ENCODE data around the gene FDXR.

The FDXR gene

DNA sequence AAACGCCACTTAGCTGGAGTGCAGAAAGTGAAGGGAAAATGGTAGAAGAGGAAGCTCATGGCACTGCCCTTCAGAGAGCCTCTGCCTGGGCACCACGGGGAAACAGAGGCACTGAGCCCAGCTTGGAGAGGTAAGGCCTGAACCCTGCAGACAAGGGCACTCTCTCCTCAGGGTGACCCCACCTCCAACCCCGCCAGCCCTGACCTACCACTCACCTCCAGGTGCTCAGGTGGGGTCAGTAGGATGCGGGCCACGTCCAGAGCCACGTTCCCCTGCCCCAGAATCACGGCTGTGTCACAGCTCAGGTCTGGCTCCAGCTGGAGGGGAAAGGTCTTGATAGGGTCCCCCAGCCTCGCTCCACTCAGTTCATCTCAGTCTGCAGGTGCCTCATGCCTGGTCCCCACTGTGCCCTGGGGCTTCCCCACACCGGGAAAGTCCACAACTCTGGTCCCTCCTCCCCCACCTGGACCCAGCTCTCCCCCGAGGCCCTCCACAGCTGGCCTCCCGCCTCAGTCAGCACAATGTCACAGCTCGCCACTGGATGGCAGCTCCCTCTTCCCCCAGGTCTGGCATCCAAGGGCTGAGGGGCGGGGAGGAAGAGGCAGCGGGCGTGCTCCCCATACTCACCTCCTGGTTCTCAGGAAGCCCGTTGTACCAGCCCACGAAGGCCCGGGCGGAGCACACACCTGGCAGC is 7.1 kb downstream of the FDXR start:
- H3K27ac ChIP-seq (ENCODE audit: poor library complexity, severe bottlenecking): no peak overlapping the region
- no peak for ATAC-seq (ENCODE audit: low read depth)

DNA sequence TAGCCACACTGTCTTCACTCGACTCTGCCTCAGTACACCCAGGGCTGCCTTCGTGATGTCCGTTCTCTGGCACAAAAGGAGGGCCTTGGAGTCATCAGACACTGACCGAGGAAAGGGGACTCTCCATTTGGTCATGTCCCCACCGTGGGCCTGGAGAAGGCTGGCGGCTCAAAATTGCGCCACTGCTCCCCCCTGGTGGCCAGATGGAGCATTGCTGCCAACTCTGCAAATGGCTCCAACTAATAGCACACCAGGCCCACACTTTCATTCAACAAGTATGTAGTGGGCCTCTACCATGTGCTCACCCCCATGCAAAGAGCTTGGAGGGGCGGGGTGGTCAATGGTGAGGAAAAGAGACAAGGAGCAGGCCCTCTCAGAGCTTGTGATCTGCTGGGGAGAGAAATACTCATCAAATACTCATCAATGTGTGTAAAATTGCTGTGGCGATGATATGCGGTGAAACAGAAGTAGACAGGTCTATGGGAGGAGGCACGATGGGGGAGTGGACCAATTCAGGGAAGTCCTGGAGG is 7.9 kb downstream of the FDXR start:
- Histone ChIP-seq H3K4me1 (ENCODE audit: insufficient read depth, poor library complexity, severe bottlenecking) (no peaks in the 10 kb centered on the region), H3K36me3 (ENCODE audit: low read depth) (0 out of 2 replicates have a peak, but pooled peaks cover 3% of the 10 kb centered on the region), H3K27ac (ENCODE audit: poor library complexity, severe bottlenecking) (no peak overlapping the region)

More for the DNA sequence above, 7.1 kb downstream of the FDXR start:
- no peaks in the 10 kb centered on the region for H3K9me3 ChIP-seq (ENCODE audit: severe bottlenecking)
- DNase-seq (ENCODE audit: low spot score): peak; percentile 65
- TF ChIP-seq, protein P1, sequence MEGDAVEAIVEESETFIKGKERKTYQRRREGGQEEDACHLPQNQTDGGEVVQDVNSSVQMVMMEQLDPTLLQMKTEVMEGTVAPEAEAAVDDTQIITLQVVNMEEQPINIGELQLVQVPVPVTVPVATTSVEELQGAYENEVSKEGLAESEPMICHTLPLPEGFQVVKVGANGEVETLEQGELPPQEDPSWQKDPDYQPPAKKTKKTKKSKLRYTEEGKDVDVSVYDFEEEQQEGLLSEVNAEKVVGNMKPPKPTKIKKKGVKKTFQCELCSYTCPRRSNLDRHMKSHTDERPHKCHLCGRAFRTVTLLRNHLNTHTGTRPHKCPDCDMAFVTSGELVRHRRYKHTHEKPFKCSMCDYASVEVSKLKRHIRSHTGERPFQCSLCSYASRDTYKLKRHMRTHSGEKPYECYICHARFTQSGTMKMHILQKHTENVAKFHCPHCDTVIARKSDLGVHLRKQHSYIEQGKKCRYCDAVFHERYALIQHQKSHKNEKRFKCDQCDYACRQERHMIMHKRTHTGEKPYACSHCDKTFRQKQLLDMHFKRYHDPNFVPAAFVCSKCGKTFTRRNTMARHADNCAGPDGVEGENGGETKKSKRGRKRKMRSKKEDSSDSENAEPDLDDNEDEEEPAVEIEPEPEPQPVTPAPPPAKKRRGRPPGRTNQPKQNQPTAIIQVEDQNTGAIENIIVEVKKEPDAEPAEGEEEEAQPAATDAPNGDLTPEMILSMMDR (IDR thresholded peaks at IDR 0.05; ENCODE audit: poor library complexity, severe bottlenecking): no peak
- 0 out of 2 replicates have a peak, but pooled peaks cover 3% of the 10 kb centered on the region for H3K36me3 ChIP-seq (ENCODE audit: low read depth)
- no peak overlapping the region for H3K4me3 ChIP-seq (ENCODE audit: severe bottlenecking)
- H3K27me3 ChIP-seq (ENCODE audit: insufficient read depth, poor library complexity, severe bottlenecking): peaks cover 18% of the 10 kb centered on the region
- H3K4me1 ChIP-seq (ENCODE audit: insufficient read depth, poor library complexity, severe bottlenecking): no peaks in the 10 kb centered on the region

DNA sequence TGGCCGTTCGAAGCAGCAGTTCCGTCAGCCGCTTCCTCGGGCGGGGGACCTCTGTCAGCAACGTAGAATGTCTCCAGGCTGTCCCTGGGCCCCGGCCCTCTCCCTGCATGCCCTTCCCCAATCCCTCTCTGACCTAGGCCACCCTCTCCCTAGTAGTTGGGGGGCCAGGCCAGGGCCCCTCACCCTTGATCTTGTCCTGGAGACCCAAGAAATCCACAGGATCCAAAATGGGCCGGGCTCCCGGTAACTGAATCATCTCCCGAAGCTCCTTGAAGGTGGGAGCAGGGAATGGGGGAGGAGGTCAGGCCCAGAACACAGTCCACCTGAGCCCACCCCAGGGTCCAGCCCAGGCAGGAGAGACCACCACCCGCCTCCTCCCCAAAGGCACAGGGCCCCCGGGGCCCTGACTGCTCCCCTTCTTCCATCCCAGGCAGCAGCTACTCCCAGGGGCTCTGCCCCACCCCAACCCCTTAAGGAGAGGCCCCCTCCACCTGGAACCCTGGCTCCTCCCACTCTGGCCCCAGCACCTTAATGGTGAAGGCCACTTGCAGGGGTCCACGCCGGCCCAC is 8.4 kb downstream of the FDXR start:
- no peak overlapping the region for H3K4me3 ChIP-seq (ENCODE audit: severe bottlenecking)
- ATAC-seq (ENCODE audit: low read depth) (no peak), DNase-seq (ENCODE audit: low spot score) (no peak)
- H3K27ac ChIP-seq (ENCODE audit: poor library complexity, severe bottlenecking): no peak overlapping the region
- H3K36me3 ChIP-seq (ENCODE audit: low read depth): 0 out of 2 replicates have a peak, but pooled peaks cover 3% of the 10 kb centered on the region
- H3K4me1 ChIP-seq (ENCODE audit: insufficient read depth, poor library complexity, severe bottlenecking): no peaks in the 10 kb centered on the region
- TF ChIP-seq, protein P1 (IDR thresholded peaks at IDR 0.05; ENCODE audit: poor library complexity, severe bottlenecking): no peak
- H3K27me3 ChIP-seq (ENCODE audit: insufficient read depth, poor library complexity, severe bottlenecking): peaks cover 29% of the 10 kb centered on the region
- H3K9me3 ChIP-seq (ENCODE audit: severe bottlenecking): no peaks in the 10 kb centered on the region

More for the DNA sequence above, 7.9 kb downstream of the FDXR start:
- Histone ChIP-seq H3K4me3 (ENCODE audit: severe bottlenecking) (no peak overlapping the region), H3K27me3 (ENCODE audit: insufficient read depth, poor library complexity, severe bottlenecking) (peaks cover 25% of the 10 kb centered on the region), H3K9me3 (ENCODE audit: severe bottlenecking) (no peaks in the 10 kb centered on the region)
- no peak for DNase-seq (ENCODE audit: low spot score)
- peak; percentile 40; the same call in 2 of the 3 replicates for ATAC-seq (ENCODE audit: low read depth)
- TF ChIP-seq, protein P1 (IDR thresholded peaks at IDR 0.05; ENCODE audit: poor library complexity, severe bottlenecking): peak; percentile 90

DNA sequence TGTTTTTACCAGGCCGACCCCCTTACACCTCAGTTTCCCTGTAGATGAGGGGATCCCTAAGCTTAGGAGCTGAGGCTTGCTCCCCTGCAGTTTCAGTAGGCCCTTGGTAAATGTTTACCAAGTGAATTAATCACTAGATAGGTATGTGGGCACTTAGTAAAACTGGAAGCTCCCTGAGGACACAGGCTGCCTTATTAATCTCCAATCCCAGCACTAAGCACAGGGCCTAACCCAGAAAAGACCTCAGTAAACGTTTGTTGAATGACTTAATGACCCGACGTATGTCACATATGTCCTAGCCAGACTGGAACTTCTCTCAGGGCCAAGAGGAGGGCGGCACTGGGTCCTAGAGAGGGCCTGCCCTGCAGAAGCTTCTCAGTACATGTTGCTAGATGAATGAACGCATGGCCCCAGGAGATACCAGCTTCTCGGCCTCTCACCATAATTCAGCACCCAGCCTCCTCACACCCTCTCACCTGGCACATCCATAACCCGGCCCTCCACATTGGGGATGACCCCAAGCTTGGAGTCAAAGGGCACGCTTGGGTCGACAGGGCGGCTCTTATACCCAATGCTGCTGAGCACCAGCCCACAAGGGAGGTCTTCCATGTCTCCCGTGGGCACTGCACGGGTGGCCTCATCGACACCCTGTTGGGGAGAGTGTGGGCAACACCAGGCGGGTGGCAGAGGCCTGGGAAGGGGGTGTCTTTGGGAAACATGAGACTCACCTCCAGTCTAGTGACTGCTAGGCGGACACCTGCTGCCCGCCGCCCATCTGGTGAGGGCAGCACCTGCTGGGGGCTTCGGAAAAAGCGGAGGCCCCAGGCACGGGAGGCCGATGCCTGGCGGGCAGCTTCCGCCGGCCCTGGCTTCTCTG is 9.1 kb downstream of the FDXR start:
- Histone ChIP-seq H3K4me1 (ENCODE audit: insufficient read depth, poor library complexity, severe bottlenecking) (no peaks in the 10 kb centered on the region), H3K9me3 (ENCODE audit: severe bottlenecking) (no peaks in the 10 kb centered on the region), H3K36me3 (ENCODE audit: low read depth) (0 out of 2 replicates have a peak, but pooled peaks cover 3% of the 10 kb centered on the region), H3K4me3 (ENCODE audit: severe bottlenecking) (no peak overlapping the region), H3K27me3 (ENCODE audit: insufficient read depth, poor library complexity, severe bottlenecking) (peaks cover 37% of the 10 kb centered on the region), H3K27ac (ENCODE audit: poor library complexity, severe bottlenecking) (no peak overlapping the region)
- TF ChIP-seq, protein P1 (IDR thresholded peaks at IDR 0.05; ENCODE audit: poor library complexity, severe bottlenecking): no peak
- ATAC-seq (ENCODE audit: low read depth) (peak; percentile 10; the same call in 1 of the 3 replicates), DNase-seq (ENCODE audit: low spot score) (no peak)
